ENCODE measurements around the gene CHPF2. TPM values are rescaled to one million over a fixed set of nuclear protein-coding genes. Genes with fewer than 3 reads are reported as not detected.

The CHPF2 gene
- total and polyA plus RNA-seq, 2 of the 13 experiments (the other 11 are each of a cell fraction or from before 2014, with no cell fraction given) = 15.4 to 21.5 TPM

GRCh38 chr7:151279868-151280267, 47.6 kb downstream of the CHPF2 start:
- FAIRE-seq (no peak), ATAC-seq (no peak), DNase-seq (ENCODE audit: low spot score) (no peak)
- TF ChIP-seq MTA3 (CRISPR knock-in tag; IDR thresholded peaks at IDR 0.05) = no peak
- TF ChIP-seq XRCC5 (optimal IDR thresholded peaks at IDR 0.05; ENCODE audit: low read length) = no peak
- TF ChIP-seq ZNF235 (CRISPR knock-in tag; IDR thresholded peaks at IDR 0.05; ENCODE audit: borderline replicate concordance) = no peak
- no peak for TF ChIP-seq HNRNPK (IDR thresholded peaks at IDR 0.05; ENCODE audit: low read depth, low read length, poor library complexity, severe bottlenecking)
- TF ChIP-seq ZUFSP (CRISPR knock-in tag; IDR thresholded peaks at IDR 0.05; ENCODE audit: borderline replicate concordance) = no peak
- TF ChIP-seq ZZZ3 (CRISPR knock-in tag; IDR thresholded peaks at IDR 0.05; ENCODE audit: borderline replicate concordance) = no peak
- TF ChIP-seq ZNF10 (CRISPR knock-in tag; IDR thresholded peaks at IDR 0.05; ENCODE audit: borderline replicate concordance, low read depth) = no peak
- TF ChIP-seq ZNF788 (CRISPR knock-in tag; IDR thresholded peaks at IDR 0.05; ENCODE audit: borderline replicate concordance) = no peak
- no peak for TF ChIP-seq CHCHD3 (CRISPR knock-in tag; IDR thresholded peaks at IDR 0.05)
- TF ChIP-seq RFX5 (IDR thresholded peaks at IDR 0.05; ENCODE audit: low read depth, low read length) = no peak
- TF ChIP-seq SCMH1 (CRISPR knock-in tag; IDR thresholded peaks at IDR 0.05; ENCODE audit: borderline replicate concordance) = no peak
- no peak for TF ChIP-seq SIX4 (CRISPR knock-in tag; IDR thresholded peaks at IDR 0.05)
- Histone ChIP-seq H3K36me3 (replicated peaks in 1 of 2; ENCODE audit: control insufficient read depth in 1 of 2, insufficient read depth in 2 of 2, low read length in 2 of 2) (no peaks in the 10 kb centered on the region), H2AFZ (ENCODE audit: low read length) (no peak overlapping the region), H3K9me3 (ENCODE audit: low read length) (no peaks in the 10 kb centered on the region), H3K79me2 (ENCODE audit: insufficient read depth, low read length) (no peaks in the 10 kb centered on the region), H3K4me2 (ENCODE audit: low read depth, low read length) (no peak overlapping the region), H4K20me1 (ENCODE audit: insufficient read depth, low read length) (no peaks in the 10 kb centered on the region), H3K4me1 (ENCODE audit: insufficient read depth, low read length) (peaks cover 9% of the 10 kb centered on the region; the same call in 1 of the 2 replicates), H3K27me3 (ENCODE audit: control insufficient read depth in 1 of 2, insufficient read depth in 2 of 2, low read length in 2 of 2) (peaks cover 6 to 59% of the 10 kb centered on the region in 2 experiments), H3K4me3 (replicated peaks in 1 of 3; ENCODE audit: insufficient read depth in 1 of 3, low read depth in 2 of 3, low read length in 3 of 3) (no peak overlapping the region), H3K9ac (ENCODE audit: insufficient read depth, low read depth, low read length) (no peak overlapping the region), H3K27ac (ENCODE audit: extremely low read length, insufficient read depth, low read length) (no peak overlapping the region)
- CTCF ChIA-PET (ENCODE audit: low intra/inter-chr PET ratio, low total read pairs) = no interaction called here
- intact Hi-C loops (cut with micrococcal nuclease; ENCODE audit: unreplicated experiment) (no loop called here), in situ Hi-C loops (cut with HindIII; ENCODE audit: extremely low pct_ligation_motif_present, low pct_unique_long_range_greater_than_20kb) (no loop called here)
- WGBS (ENCODE audit: low lambda C conversion rate) = 0% methylated on average over 3 of the region's 5 CpGs
- POLR2A ChIA-PET = no interaction called here
- BruUV-seq (replicated peaks) = no TSS peak

Data from HepG2 (cell line).